ENCODE data around the gene UNC93A.

UNC93A gene

GRCh38 chr6:167293590-167294091 is 2.5 kb downstream of the UNC93A start:
- H3K9me3 ChIP-seq (ENCODE audit: control extremely low read depth in 1 of 5, control insufficient read depth in 4 of 5, insufficient read depth in 2 of 5, low read depth in 1 of 5, low read length in 4 of 5), result peaks cover 0 to 5% (median 0%) of the 10 kb centered on the region in 5 experiments
- CTCF ChIA-PET, result interaction anchor here (1.2 to 1.6 kb wide), 2 partner anchors 10 to 77 kb away, joined by 4 read pairs; no protein-coding TSS in a partner anchor
- POLR2A ChIA-PET, result no interaction called here
- H3K27me3 ChIP-seq (replicated peaks in 2 of 5; ENCODE audit: control insufficient read depth in 4 of 5, insufficient read depth in 5 of 5, low read length in 4 of 5), result peaks cover 0 to 25% (median 12%) of the 10 kb centered on the region in 5 experiments
- 93% methylated on average over 13 of the region's 13 CpGs for WGBS (ENCODE audit: insufficient coverage)
- no peak for DNase-seq
- no peaks in the 10 kb centered on the region for H3K36me3 ChIP-seq (ENCODE audit: control insufficient read depth in 4 of 4, insufficient read depth in 4 of 4, low read length in 3 of 4)
- no peaks in the 10 kb centered on the region for H3K4me1 ChIP-seq (ENCODE audit: control extremely low read depth in 1 of 4, control insufficient read depth in 4 of 4, insufficient read depth in 4 of 4, low read length in 3 of 4)
- no peak overlapping the region for H3K4me3 ChIP-seq (ENCODE audit: control insufficient read depth in 1 of 7, extremely low read depth in 1 of 7, insufficient read depth in 4 of 7, low read depth in 2 of 7, low read length in 6 of 7)
- H3K27ac ChIP-seq (ENCODE audit: insufficient read depth in 1 of 2, low read depth in 1 of 2, low read length in 2 of 2, poor library complexity in 1 of 2, severe bottlenecking in 2 of 2), result no peak overlapping the region

- CTCF ChIA-PET, result no interaction called here
Observed at GRCh38 chr6:167294241-167294640, 3.1 kb downstream of the UNC93A start.

GRCh38 chr6:167294651-167295494 is 3.8 kb downstream of the UNC93A start:
- Histone ChIP-seq H3K27ac (ENCODE audit: insufficient read depth in 1 of 2, low read depth in 1 of 2, low read length in 2 of 2, poor library complexity in 1 of 2, severe bottlenecking in 2 of 2) (no peak overlapping the region), H3K4me3 (ENCODE audit: control insufficient read depth in 1 of 7, extremely low read depth in 1 of 7, insufficient read depth in 4 of 7, low read depth in 2 of 7, low read length in 6 of 7) (no peak overlapping the region), H3K4me1 (ENCODE audit: control extremely low read depth in 1 of 4, control insufficient read depth in 4 of 4, insufficient read depth in 4 of 4, low read length in 3 of 4) (no peaks in the 10 kb centered on the region), H3K9me3 (ENCODE audit: control extremely low read depth in 1 of 5, control insufficient read depth in 4 of 5, insufficient read depth in 2 of 5, low read depth in 1 of 5, low read length in 4 of 5) (peaks cover 0 to 5% (median 0%) of the 10 kb centered on the region in 5 experiments), H3K36me3 (ENCODE audit: control insufficient read depth in 4 of 4, insufficient read depth in 4 of 4, low read length in 3 of 4) (no peaks in the 10 kb centered on the region), H3K27me3 (replicated peaks in 2 of 5; ENCODE audit: control insufficient read depth in 4 of 5, insufficient read depth in 5 of 5, low read length in 4 of 5) (peaks cover 0 to 24% (median 12%) of the 10 kb centered on the region in 5 experiments)
- POLR2A ChIA-PET, result no interaction called here
- CTCF ChIA-PET, result no interaction called here
- WGBS (ENCODE audit: insufficient coverage), result 87% methylated on average over 29 of the region's 38 CpGs
- no peak for DNase-seq

More at GRCh38 chr6:167294241-167294640, 3.1 kb downstream of the UNC93A start:
- Histone ChIP-seq H3K27ac (ENCODE audit: insufficient read depth in 1 of 2, low read depth in 1 of 2, low read length in 2 of 2, poor library complexity in 1 of 2, severe bottlenecking in 2 of 2) (no peak overlapping the region), H3K36me3 (ENCODE audit: control insufficient read depth in 4 of 4, insufficient read depth in 4 of 4, low read length in 3 of 4) (no peaks in the 10 kb centered on the region), H3K4me3 (ENCODE audit: control insufficient read depth in 1 of 7, extremely low read depth in 1 of 7, insufficient read depth in 4 of 7, low read depth in 2 of 7, low read length in 6 of 7) (no peak overlapping the region), H3K9me3 (ENCODE audit: control extremely low read depth in 1 of 5, control insufficient read depth in 4 of 5, insufficient read depth in 2 of 5, low read depth in 1 of 5, low read length in 4 of 5) (peaks cover 0 to 5% (median 0%) of the 10 kb centered on the region in 5 experiments), H3K27me3 (replicated peaks in 2 of 5; ENCODE audit: control insufficient read depth in 4 of 5, insufficient read depth in 5 of 5, low read length in 4 of 5) (peaks cover 0 to 25% (median 12%) of the 10 kb centered on the region in 5 experiments), H3K4me1 (ENCODE audit: control extremely low read depth in 1 of 4, control insufficient read depth in 4 of 4, insufficient read depth in 4 of 4, low read length in 3 of 4) (no peaks in the 10 kb centered on the region)
- no peak for DNase-seq
- POLR2A ChIA-PET, result no interaction called here
- WGBS (ENCODE audit: insufficient coverage), result 98% methylated on average over 11 of the region's 12 CpGs

GRCh38 chr6:167295495-167296292 is 4.6 kb downstream of the UNC93A start:
- H3K27me3 ChIP-seq (replicated peaks in 2 of 5; ENCODE audit: control insufficient read depth in 4 of 5, insufficient read depth in 5 of 5, low read length in 4 of 5), result peaks cover 0 to 20% (median 10%) of the 10 kb centered on the region in 5 experiments
- H3K9me3 ChIP-seq (ENCODE audit: control extremely low read depth in 1 of 5, control insufficient read depth in 4 of 5, insufficient read depth in 2 of 5, low read depth in 1 of 5, low read length in 4 of 5), result peaks cover 0 to 5% (median 0%) of the 10 kb centered on the region in 5 experiments
- H3K4me1 ChIP-seq (ENCODE audit: control extremely low read depth in 1 of 4, control insufficient read depth in 4 of 4, insufficient read depth in 4 of 4, low read length in 3 of 4), result no peaks in the 10 kb centered on the region
- CTCF ChIA-PET, result no interaction called here
- H3K4me3 ChIP-seq (ENCODE audit: control insufficient read depth in 1 of 7, extremely low read depth in 1 of 7, insufficient read depth in 4 of 7, low read depth in 2 of 7, low read length in 6 of 7), result no peak overlapping the region
- no peak for DNase-seq
- POLR2A ChIA-PET, result no interaction called here
- H3K36me3 ChIP-seq (ENCODE audit: control insufficient read depth in 4 of 4, insufficient read depth in 4 of 4, low read length in 3 of 4), result no peaks in the 10 kb centered on the region
- no peak overlapping the region for H3K27ac ChIP-seq (ENCODE audit: insufficient read depth in 1 of 2, low read depth in 1 of 2, low read length in 2 of 2, poor library complexity in 1 of 2, severe bottlenecking in 2 of 2)
- WGBS (ENCODE audit: insufficient coverage), result 96% methylated on average over 36 of the region's 43 CpGs

DNA sequence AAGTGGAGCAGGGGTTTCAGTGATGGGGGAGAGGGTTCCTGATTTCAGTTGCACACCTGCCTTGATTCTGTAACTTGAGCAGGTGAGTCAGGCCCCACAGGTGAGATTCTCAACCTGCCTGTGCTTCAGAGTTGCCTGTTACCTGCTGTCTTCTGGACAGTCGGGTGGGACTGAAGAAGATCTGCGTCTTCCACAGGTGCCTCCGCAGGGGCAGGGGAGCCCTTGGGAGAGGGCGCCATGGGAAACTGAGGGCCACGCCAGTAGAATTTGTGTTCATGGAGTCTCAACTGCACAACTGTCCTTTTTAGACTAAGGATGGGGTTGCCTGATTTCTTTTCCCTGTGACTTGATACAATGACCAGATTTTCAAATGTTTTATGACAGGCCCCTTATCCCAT is 5.2 kb downstream of the UNC93A start:
- no peak overlapping the region for H3K4me3 ChIP-seq (ENCODE audit: control insufficient read depth in 1 of 7, extremely low read depth in 1 of 7, insufficient read depth in 4 of 7, low read depth in 2 of 7, low read length in 6 of 7)
- H3K9me3 ChIP-seq (ENCODE audit: control extremely low read depth in 1 of 5, control insufficient read depth in 4 of 5, insufficient read depth in 2 of 5, low read depth in 1 of 5, low read length in 4 of 5), result peaks cover 0 to 5% (median 0%) of the 10 kb centered on the region in 5 experiments
- no peak overlapping the region for H3K27ac ChIP-seq (ENCODE audit: insufficient read depth in 1 of 2, low read depth in 1 of 2, low read length in 2 of 2, poor library complexity in 1 of 2, severe bottlenecking in 2 of 2)
- no peaks in the 10 kb centered on the region for H3K36me3 ChIP-seq (ENCODE audit: control insufficient read depth in 4 of 4, insufficient read depth in 4 of 4, low read length in 3 of 4)
- CTCF ChIA-PET, result no interaction called here
- DNase-seq, result no peak
- 96% methylated on average over 5 of the region's 5 CpGs for WGBS (ENCODE audit: insufficient coverage)
- POLR2A ChIA-PET, result no interaction called here
- peaks cover 0 to 20% (median 10%) of the 10 kb centered on the region in 5 experiments for H3K27me3 ChIP-seq (replicated peaks in 2 of 5; ENCODE audit: control insufficient read depth in 4 of 5, insufficient read depth in 5 of 5, low read length in 4 of 5)
- H3K4me1 ChIP-seq (ENCODE audit: control extremely low read depth in 1 of 4, control insufficient read depth in 4 of 4, insufficient read depth in 4 of 4, low read length in 3 of 4), result no peaks in the 10 kb centered on the region

- H3K27me3 ChIP-seq (replicated peaks in 2 of 5; ENCODE audit: control insufficient read depth in 4 of 5, insufficient read depth in 5 of 5, low read length in 4 of 5), result peaks cover 0 to 19% (median 7%) of the 10 kb centered on the region in 5 experiments
- DNase-seq, result no peak
- H3K4me3 ChIP-seq (ENCODE audit: control insufficient read depth in 1 of 7, extremely low read depth in 1 of 7, insufficient read depth in 4 of 7, low read depth in 2 of 7, low read length in 6 of 7), result no peak overlapping the region
- ChIA-PET CTCF (no interaction called here), POLR2A (no interaction called here)
- no peaks in the 10 kb centered on the region for H3K36me3 ChIP-seq (ENCODE audit: control insufficient read depth in 4 of 4, insufficient read depth in 4 of 4, low read length in 3 of 4)
- peaks cover 0 to 5% (median 0%) of the 10 kb centered on the region in 5 experiments for H3K9me3 ChIP-seq (ENCODE audit: control extremely low read depth in 1 of 5, control insufficient read depth in 4 of 5, insufficient read depth in 2 of 5, low read depth in 1 of 5, low read length in 4 of 5)
- no peaks in the 10 kb centered on the region for H3K4me1 ChIP-seq (ENCODE audit: control extremely low read depth in 1 of 4, control insufficient read depth in 4 of 4, insufficient read depth in 4 of 4, low read length in 3 of 4)
- no peak overlapping the region for H3K27ac ChIP-seq (ENCODE audit: insufficient read depth in 1 of 2, low read depth in 1 of 2, low read length in 2 of 2, poor library complexity in 1 of 2, severe bottlenecking in 2 of 2)
- WGBS (ENCODE audit: insufficient coverage), result 96% methylated on average over 3 of the region's 7 CpGs
Observed at GRCh38 chr6:167296902-167297301, 5.8 kb downstream of the UNC93A start.
